SK-N-SH (cell line): ENCODE measurements around the gene LRP1. TPM values are rescaled to one million over a fixed set of nuclear protein-coding genes. Genes with fewer than 3 reads are reported as not detected.

Experiments
- CTCF ChIA-PET: fragments of 300-600, 350-600 bp; formaldehyde crosslinking; extraction: SDS; loops from one replicate; lab custom pipeline; 2021; lab: Yijun Ruan, JAX
- POLR2A ChIA-PET: fragments of 350-600 bp; sonication (Branson Sonifier 250); formaldehyde crosslinking; extraction: SDS; loops from one replicate; lab custom pipeline; 2020; ENCODE audit warnings: antibody characterized with exemption, inconsistent platforms; lab: Yijun Ruan, JAX
- DNase-seq: peaks from one replicate; pipeline ENCODE4 v3.0.0; 2012
- H2AFZ ChIP-seq: fragments of 200-600 bp; sonication (generic); 2 replicates; pipeline ENCODE4 v1.8.1; 2016; ENCODE audit warnings: antibody characterized with exemption, mild to moderate bottlenecking, low read depth
- H3F3A ChIP-seq: fragments of 200-600 bp; sonication (generic); replicated peaks from 2 replicates; pipeline ENCODE3; 2016; ENCODE audit warnings: antibody characterized with exemption, mild to moderate bottlenecking; ENCODE audit not compliant: insufficient read depth
- H3K27ac ChIP-seq, 2 experiments: fragments of 200-500 bp in 1 of 2; fragments of 200-600 bp in 1 of 2; sonication (Bioruptor generic) in 1 of 2; sonication (generic), shearing (Covaris generic) in 1 of 2; 2 replicates each; pipeline versions ENCODE4 v1.5.1 to v1.6.1; 2014 to 2016; ENCODE audit warnings: low read depth in 2 of 2, inconsistent platforms in 1 of 2, low read length in 1 of 2, mild to moderate bottlenecking in 1 of 2, mixed read lengths in 1 of 2
- H3K27me3 ChIP-seq: fragments of 200-600 bp; sonication (generic), shearing (Covaris generic); 2 replicates; pipeline ENCODE4 v1.6.1; 2016; ENCODE audit warnings: mixed run types; ENCODE audit not compliant: insufficient read depth
- H3K36me3 ChIP-seq, 2 experiments: fragments of 200-500 bp in 1 of 2; fragments of 200-600 bp in 1 of 2; sonication (Bioruptor generic) in 1 of 2; sonication (generic) in 1 of 2; replicated peaks in 1 of 2; 2 replicates each; pipeline versions ENCODE3 to v1.5.1; 2014 to 2016; ENCODE audit warnings: low read length in 1 of 2, mild to moderate bottlenecking in 1 of 2; ENCODE audit not compliant: insufficient read depth in 2 of 2, control insufficient read depth in 1 of 2
- H3K4me1 ChIP-seq, 2 experiments: fragments of 200-500 bp in 1 of 2; fragments of 200-600 bp in 1 of 2; sonication (Bioruptor generic) in 1 of 2; sonication (generic), shearing (Covaris generic) in 1 of 2; 2 replicates each; pipeline versions ENCODE4 v1.5.1 to v1.6.1; 2014 to 2016; ENCODE audit warnings: low read depth in 1 of 2, low read length in 1 of 2, mixed run types in 1 of 2; ENCODE audit not compliant: insufficient read depth in 2 of 2, control insufficient read depth in 1 of 2
- H3K4me2 ChIP-seq: fragments of 200-600 bp; sonication (generic), shearing (Covaris generic); 2 replicates; pipeline ENCODE4 v1.6.1; 2017; ENCODE audit warnings: mixed run types
- H3K4me3 ChIP-seq, 2 experiments: fragments of 200-500 bp in 1 of 2; fragments of 200-600 bp in 1 of 2; sonication (Bioruptor generic) in 1 of 2; sonication (generic), shearing (Covaris generic) in 1 of 2; 2 replicates each; pipeline versions ENCODE4 v1.5.1 to v1.8.1; 2014 to 2016; ENCODE audit warnings: low read depth in 2 of 2, inconsistent platforms in 1 of 2, low read length in 1 of 2, mild to moderate bottlenecking in 1 of 2, mixed read lengths in 1 of 2, moderate library complexity in 1 of 2
- H3K79me2 ChIP-seq: fragments of 200-600 bp; sonication (generic); 2 replicates; pipeline ENCODE4 v1.8.1; 2017; ENCODE audit warnings: mild to moderate bottlenecking; ENCODE audit not compliant: insufficient read depth
- H3K9ac ChIP-seq: fragments of 200-600 bp; sonication (generic); 2 replicates; pipeline ENCODE4 v1.6.1; 2017; ENCODE audit warnings: mixed run types
- H3K9me2 ChIP-seq: fragments of 200-600 bp; sonication (generic); 2 replicates; pipeline ENCODE4 v1.6.1; 2017; ENCODE audit warnings: mixed run types
- H3K9me3 ChIP-seq: fragments of 200-600 bp; sonication (generic); 2 replicates; pipeline ENCODE4 v1.6.1; 2017; ENCODE audit warnings: mixed run types, mild to moderate bottlenecking, moderate library complexity
- H4K20me1 ChIP-seq: fragments of 200-600 bp; sonication (generic); 2 replicates; pipeline ENCODE4 v1.6.1; 2017; ENCODE audit warnings: mild to moderate bottlenecking, mixed run types; ENCODE audit not compliant: insufficient read depth
- CHD2 ChIP-seq: fragments of 150-350 bp; IDR thresholded peaks from 2 replicates; pipeline ENCODE4 v1.6.1; 2018; ENCODE audit warnings: low read length; ENCODE audit not compliant: partially characterized antibody
- CTCF ChIP-seq: fragments of 200-600 bp; sonication (generic); IDR thresholded peaks from 2 replicates; pipeline ENCODE4 v1.6.1; 2017; ENCODE audit warnings: antibody characterized with exemption, mild to moderate bottlenecking, moderate library complexity
- EP300 ChIP-seq, 2 experiments: IDR thresholded peaks; 2 replicates each; pipeline versions ENCODE4 v1.4.0 to v1.6.1; 2012; ENCODE audit warnings: borderline replicate concordance in 1 of 2, low read depth in 1 of 2, low read length in 1 of 2
- GABPA ChIP-seq: IDR thresholded peaks from 2 replicates; pipeline ENCODE4 v1.4.0; 2012; ENCODE audit warnings: low read depth, mild to moderate bottlenecking
- IRF3 ChIP-seq: fragments of 150-350 bp; IDR thresholded peaks from 2 replicates; pipeline ENCODE4 v1.6.1; 2016; ENCODE audit warnings: mild to moderate bottlenecking, low read depth, low read length
- JUND ChIP-seq: IDR thresholded peaks from 2 replicates; pipeline ENCODE4 v1.4.0; 2012
- NFIC ChIP-seq: IDR thresholded peaks from 2 replicates; pipeline ENCODE4 v1.4.0; 2012; ENCODE audit warnings: borderline replicate concordance
- RXRA ChIP-seq: IDR thresholded peaks from 2 replicates; pipeline ENCODE4 v1.4.0; 2012; ENCODE audit warnings: low read depth, mild to moderate bottlenecking, borderline replicate concordance
- TCF12 ChIP-seq: IDR thresholded peaks from 2 replicates; pipeline ENCODE4 v1.4.0; 2012
- USF2 ChIP-seq: fragments of 150-350 bp; IDR thresholded peaks from 2 replicates; pipeline ENCODE4 v1.6.1; 2017; ENCODE audit warnings: antibody characterized with exemption, low read length, low read depth, borderline replicate concordance
- ZBTB33 ChIP-seq: IDR thresholded peaks from 2 replicates; pipeline ENCODE4 v1.4.0; 2012; ENCODE audit warnings: low read depth, borderline replicate concordance
- WGBS: methylation state at CpG from one replicate; pipeline ENCODE4 v1.1.6; 2017; ENCODE audit warnings: low lambda C conversion rate; 5-methylcytosine and 5-hydroxymethylcytosine counted together
- polyA plus RNA-seq, 3 experiments: library from polyadenylated mRNA; depleted of rRNA; stranded (reverse); fragments of >200 nt; gene quantifications; 2 replicates each; pipeline ENCODE4 v1.2.3, GENCODE V29; 2012

LRP1 gene
- polyA plus RNA-seq, 1 of the 3 experiments (the other 2 are of a cell fraction): 55.0 TPM

GRCh38 chr12:57242329-57242690 is 114.0 kb downstream of the LRP1 start:
- H3K36me3 ChIP-seq: peaks cover 0 to 3% of the 10 kb centered on the region in 2 experiments
- H3K9me2 ChIP-seq: no peaks in the 10 kb centered on the region
- peaks cover 23 to 46% of the 10 kb centered on the region in 2 experiments; a peak in 2 of 4 replicates for H3K4me1 ChIP-seq
- H4K20me1 ChIP-seq: no peaks in the 10 kb centered on the region
- no peaks in the 10 kb centered on the region for H3K79me2 ChIP-seq
- DNase-seq: peak; percentile 64
- H3K4me3 ChIP-seq: peak overlapping the region; percentile 40 to 58; a peak in 1 of 4 replicates
- ChIA-PET POLR2A (interaction anchor here (0.6 to 5.6 kb wide), 3 partner anchors 12 to 1272 kb away, joined by 3 to 43 read pairs (median 3); partner anchors contain the start of gene SHMT2), CTCF (interaction anchor here (0.8 to 31.5 kb wide), 26 partner anchors 10 to 601 kb away, joined by 3 to 937 read pairs (median 6); partner anchors contain the start of genes GLI1, INHBE, MARS1 and NXPH4)
- no peak overlapping the region for H3K27ac ChIP-seq
- peak overlapping the region; percentile 96 for H3K4me2 ChIP-seq
- no peak for TF ChIP-seq CTCF
- TF ChIP-seq CHD2: no peak
- no peak for TF ChIP-seq GABPA
- no peak for TF ChIP-seq RXRA
- TF ChIP-seq ZBTB33: no peak
- no peak for TF ChIP-seq EP300 (IDR thresholded peaks at IDR 0.05; ENCODE audit: borderline replicate concordance in 1 of 2, low read depth in 1 of 2, low read length in 1 of 2)
- no peak for TF ChIP-seq USF2
- no peak for TF ChIP-seq NFIC
- no peak for TF ChIP-seq IRF3
- TF ChIP-seq JUND: no peak
- TF ChIP-seq TCF12: no peak
- H3K27me3 ChIP-seq: peaks cover 19% of the 10 kb centered on the region; the same call in 1 of the 2 replicates
- WGBS: 0% methylated on average over 4 of the region's 18 CpGs
- no peak overlapping the region for H2AFZ ChIP-seq
- no peak overlapping the region for H3K9ac ChIP-seq
- peaks cover 14% of the 10 kb centered on the region for H3F3A ChIP-seq
- no peaks in the 10 kb centered on the region for H3K9me3 ChIP-seq
